B cell (primary cell): ENCODE measurements around the gene AQP6. TPM values are rescaled to one million over a fixed set of nuclear protein-coding genes. Genes with fewer than 3 reads are reported as not detected.

Source experiments
- ATAC-seq: fragments of 200-7000 bp; cut with Tn5 transposase; one replicate; pipeline ENCODE4 v1.10.0; 2021; ENCODE audit warnings: low read depth, mild to moderate bottlenecking, moderate number of reproducible peaks, moderate library complexity
- CTCF ChIA-PET: fragments of 350-600 bp; sonication (Branson Sonifier 250); formaldehyde crosslinking; loops from one replicate; lab custom pipeline; 2021; ENCODE audit warnings: antibody characterized with exemption, inconsistent platforms; lab: Charles Lee
- POLR2A ChIA-PET: fragments of 350-600 bp; sonication (Branson Sonifier 250); formaldehyde crosslinking; loops from one replicate; lab custom pipeline; 2021; ENCODE audit warnings: antibody characterized with exemption; lab: Charles Lee
- DNase-seq: peaks from one replicate; pipeline ENCODE4 v3.0.0; 2013
- H2AFZ ChIP-seq: 2 replicates; pipeline ENCODE4 v1.6.1; 2012; ENCODE audit warnings: mild to moderate bottlenecking, low read depth, low read length; ENCODE audit not compliant: insufficient read depth, poor library complexity, severe bottlenecking
- H3K27ac ChIP-seq, 2 donors: 1 replicate in 1 of 2; 2 replicates in 1 of 2; pipeline ENCODE4 v1.5.1; 2012 to 2013; ENCODE audit warnings: low read length in 2 of 2, mild to moderate bottlenecking in 2 of 2, moderate library complexity in 1 of 2
- H3K27me3 ChIP-seq, 4 experiments: fragments of 200-600 bp in 1 of 4; sonication (generic) in 1 of 4; replicated peaks in 1 of 4; 1 replicate in 2 of 4; 2 replicates in 2 of 4; pipeline versions ENCODE4 v1.6.1 to v1.7.0; 2013 to 2016; ENCODE audit warnings: low read length in 3 of 4, mild to moderate bottlenecking in 2 of 4, mixed read lengths in 1 of 4, moderate library complexity in 1 of 4; ENCODE audit not compliant: insufficient read depth in 4 of 4, control insufficient read depth in 3 of 4; ENCODE audit errors: control extremely low read depth in 1 of 4
- H3K36me3 ChIP-seq, 2 experiments: replicated peaks in 1 of 2; 1 replicate in 1 of 2; 2 replicates in 1 of 2; pipeline versions ENCODE4 v1.6.1 to v1.7.1; 2013; ENCODE audit warnings: low read length in 1 of 2; ENCODE audit not compliant: insufficient read depth in 2 of 2, control insufficient read depth in 1 of 2; ENCODE audit errors: control extremely low read depth in 1 of 2, extremely low read depth in 1 of 2
- H3K4me1 ChIP-seq, 2 donors: fragments of 200-600 bp in 1 of 2; sonication (generic) in 1 of 2; 1 replicate in 1 of 2; 2 replicates in 1 of 2; pipeline versions ENCODE4 v1.5.1 to v1.6.1; 2013 to 2017; ENCODE audit warnings: low read length in 2 of 2; ENCODE audit not compliant: control insufficient read depth in 2 of 2, insufficient read depth in 2 of 2
- H3K4me2 ChIP-seq: replicated peaks from 2 replicates; pipeline ENCODE3; 2012; ENCODE audit warnings: mild to moderate bottlenecking, low read depth, low read length; ENCODE audit not compliant: poor library complexity, severe bottlenecking
- H3K4me3 ChIP-seq, 5 experiments: fragments of 200-600 bp in 1 of 5; sonication (generic) in 1 of 5; 1 replicate in 3 of 5; 2 replicates in 2 of 5; pipeline versions ENCODE4 v1.5.1 to v1.7.0; 2011 to 2016; ENCODE audit warnings: low read length in 4 of 5, mild to moderate bottlenecking in 4 of 5, low read depth in 2 of 5, control low read depth in 1 of 5, moderate library complexity in 1 of 5; ENCODE audit not compliant: insufficient read depth in 1 of 5; ENCODE audit errors: control extremely low read depth in 1 of 5, extremely low read depth in 1 of 5
- H3K79me2 ChIP-seq: fragments of 200-600 bp; sonication (generic); one replicate; pipeline ENCODE4 v1.6.0; 2016; ENCODE audit warnings: low read length; ENCODE audit not compliant: control insufficient read depth, insufficient read depth
- H3K9ac ChIP-seq: fragments of 200-600 bp; sonication (generic); 2 replicates; pipeline ENCODE4 v1.6.1; 2017; ENCODE audit warnings: mild to moderate bottlenecking, low read length, moderate library complexity
- H3K9me3 ChIP-seq, 3 donors: one replicate each; pipeline versions ENCODE4 v1.6.1 to v1.7.1; 2013; ENCODE audit warnings: low read length in 2 of 3; ENCODE audit not compliant: control insufficient read depth in 2 of 3, insufficient read depth in 1 of 3; ENCODE audit errors: control extremely low read depth in 1 of 3
- H4K20me1 ChIP-seq: 2 replicates; pipeline ENCODE4 v1.6.0; 2012; ENCODE audit warnings: mild to moderate bottlenecking, low read length; ENCODE audit not compliant: insufficient read depth, control insufficient read depth, poor library complexity, severe bottlenecking
- H3K27ac Mint-ChIP-seq: one replicate; pipeline ENCODE4 v1.8.0; 2021; ENCODE audit warnings: mixed read lengths
- H3K27me3 Mint-ChIP-seq: one replicate; pipeline ENCODE4 v1.8.0; 2021; ENCODE audit warnings: mixed read lengths
- H3K4me1 Mint-ChIP-seq: one replicate; pipeline ENCODE4 v1.8.0; 2021; ENCODE audit warnings: mixed read lengths
- H3K4me3 Mint-ChIP-seq: one replicate; pipeline ENCODE4 v1.8.0; 2021; ENCODE audit warnings: mixed read lengths
- H3K9me3 Mint-ChIP-seq: one replicate; pipeline ENCODE4 v1.8.0; 2022; ENCODE audit warnings: mixed read lengths; ENCODE audit not compliant: insufficient read depth
- EZH2 ChIP-seq: IDR thresholded peaks from 2 replicates; pipeline ENCODE4 v1.6.1; 2012; ENCODE audit warnings: borderline replicate concordance, low read depth, mild to moderate bottlenecking, moderate library complexity, low read length; ENCODE audit not compliant: insufficient read depth, poor library complexity, severe bottlenecking
- WGBS: methylation state at CpG from one replicate; pipeline ENCODE4 v1.1.5; 2013; ENCODE audit warnings: missing lambda C conversion rate; ENCODE audit not compliant: insufficient coverage; 5-methylcytosine and 5-hydroxymethylcytosine counted together
- intact Hi-C: fragments of 100-400 bp; cut with micrococcal nuclease; formaldehyde crosslinking; loops from one replicate; pipeline ENCODE4 v1.10.0; 2022
- polyA plus RNA-seq: library from polyadenylated mRNA; depleted of rRNA; stranded (reverse); fragments of >200 nt; gene quantifications from 2 replicates; pipeline ENCODE4 v1.2.3, GENCODE V29; 2012
- total RNA-seq, 2 donors: library from RNA; stranded (reverse); fragments of 120-200 nt in 1 of 2; gene quantifications; 1 replicate in 1 of 2; 2 replicates in 1 of 2; pipeline versions ENCODE4 v1.2.3 to v1.2.4, GENCODE V29; 2013 to 2022
- TF ChIP-seq, protein P1 (sequence below): fragments of 200-600 bp; IDR thresholded peaks from one replicate; pipeline ENCODE4 v1.8.0; 2022; ENCODE audit warnings: antibody characterized with exemption, mild to moderate bottlenecking

The AQP6 gene
- total and polyA plus RNA-seq, 2 donors (not counting 1 experiment from before 2014, with no cell fraction given) = not detected

DNA sequence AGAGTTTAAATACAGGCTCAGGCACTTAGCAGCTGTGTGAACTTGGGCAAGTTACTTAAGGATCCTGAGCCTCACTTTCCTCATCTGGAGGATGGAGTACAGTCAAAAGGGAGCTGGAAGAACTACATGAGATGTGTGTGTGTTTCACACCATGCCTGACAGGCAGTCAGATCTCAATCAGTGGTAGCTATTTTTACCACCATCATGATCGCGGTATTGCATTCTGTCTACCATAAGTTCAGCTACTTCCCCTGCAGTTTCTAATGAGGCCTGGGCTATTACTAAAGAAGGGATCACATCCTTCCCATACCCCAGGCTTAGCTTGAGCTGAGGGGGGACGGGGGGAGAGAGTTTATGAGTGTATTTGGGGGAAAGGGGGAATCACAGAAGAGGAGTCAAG lies 7.0 kb downstream of the AQP6 start:
- WGBS = no CpG with 5 or more reads among the region's 3 CpGs
- H3K79me2 ChIP-seq = no peaks in the 10 kb centered on the region
- no peak overlapping the region for H3K27ac ChIP-seq
- Mint-ChIP-seq H3K27ac (no peak overlapping the region), H3K9me3 (no peaks in the 10 kb centered on the region), H3K4me1 (no peaks in the 10 kb centered on the region), H3K27me3 (no peaks in the 10 kb centered on the region), H3K4me3 (no peak overlapping the region)
- H4K20me1 ChIP-seq = no peaks in the 10 kb centered on the region
- H3K4me1 ChIP-seq = no peaks in the 10 kb centered on the region
- DNase-seq (no peak), ATAC-seq (no peak)
- no peak overlapping the region for H2AFZ ChIP-seq
- H3K36me3 ChIP-seq = no peaks in the 10 kb centered on the region
- no peaks in the 10 kb centered on the region for H3K27me3 ChIP-seq
- ChIA-PET POLR2A (interaction anchor here (0.6 kb wide), 1 partner anchor 318 kb away, joined by 6 read pairs; no protein-coding TSS in a partner anchor), CTCF (interaction anchor here (1.3 to 4.2 kb wide), 2 partner anchors 11 to 14 kb away, joined by 4 to 28 read pairs; no protein-coding TSS in a partner anchor)
- no peak overlapping the region for H3K9ac ChIP-seq
- no peak for TF ChIP-seq EZH2
- TF ChIP-seq, protein P1, sequence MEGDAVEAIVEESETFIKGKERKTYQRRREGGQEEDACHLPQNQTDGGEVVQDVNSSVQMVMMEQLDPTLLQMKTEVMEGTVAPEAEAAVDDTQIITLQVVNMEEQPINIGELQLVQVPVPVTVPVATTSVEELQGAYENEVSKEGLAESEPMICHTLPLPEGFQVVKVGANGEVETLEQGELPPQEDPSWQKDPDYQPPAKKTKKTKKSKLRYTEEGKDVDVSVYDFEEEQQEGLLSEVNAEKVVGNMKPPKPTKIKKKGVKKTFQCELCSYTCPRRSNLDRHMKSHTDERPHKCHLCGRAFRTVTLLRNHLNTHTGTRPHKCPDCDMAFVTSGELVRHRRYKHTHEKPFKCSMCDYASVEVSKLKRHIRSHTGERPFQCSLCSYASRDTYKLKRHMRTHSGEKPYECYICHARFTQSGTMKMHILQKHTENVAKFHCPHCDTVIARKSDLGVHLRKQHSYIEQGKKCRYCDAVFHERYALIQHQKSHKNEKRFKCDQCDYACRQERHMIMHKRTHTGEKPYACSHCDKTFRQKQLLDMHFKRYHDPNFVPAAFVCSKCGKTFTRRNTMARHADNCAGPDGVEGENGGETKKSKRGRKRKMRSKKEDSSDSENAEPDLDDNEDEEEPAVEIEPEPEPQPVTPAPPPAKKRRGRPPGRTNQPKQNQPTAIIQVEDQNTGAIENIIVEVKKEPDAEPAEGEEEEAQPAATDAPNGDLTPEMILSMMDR = no peak
- H3K9me3 ChIP-seq = no peaks in the 10 kb centered on the region
- intact Hi-C loops = no loop called here
- no peak overlapping the region for H3K4me2 ChIP-seq
- H3K4me3 ChIP-seq = no peak overlapping the region

DNA sequence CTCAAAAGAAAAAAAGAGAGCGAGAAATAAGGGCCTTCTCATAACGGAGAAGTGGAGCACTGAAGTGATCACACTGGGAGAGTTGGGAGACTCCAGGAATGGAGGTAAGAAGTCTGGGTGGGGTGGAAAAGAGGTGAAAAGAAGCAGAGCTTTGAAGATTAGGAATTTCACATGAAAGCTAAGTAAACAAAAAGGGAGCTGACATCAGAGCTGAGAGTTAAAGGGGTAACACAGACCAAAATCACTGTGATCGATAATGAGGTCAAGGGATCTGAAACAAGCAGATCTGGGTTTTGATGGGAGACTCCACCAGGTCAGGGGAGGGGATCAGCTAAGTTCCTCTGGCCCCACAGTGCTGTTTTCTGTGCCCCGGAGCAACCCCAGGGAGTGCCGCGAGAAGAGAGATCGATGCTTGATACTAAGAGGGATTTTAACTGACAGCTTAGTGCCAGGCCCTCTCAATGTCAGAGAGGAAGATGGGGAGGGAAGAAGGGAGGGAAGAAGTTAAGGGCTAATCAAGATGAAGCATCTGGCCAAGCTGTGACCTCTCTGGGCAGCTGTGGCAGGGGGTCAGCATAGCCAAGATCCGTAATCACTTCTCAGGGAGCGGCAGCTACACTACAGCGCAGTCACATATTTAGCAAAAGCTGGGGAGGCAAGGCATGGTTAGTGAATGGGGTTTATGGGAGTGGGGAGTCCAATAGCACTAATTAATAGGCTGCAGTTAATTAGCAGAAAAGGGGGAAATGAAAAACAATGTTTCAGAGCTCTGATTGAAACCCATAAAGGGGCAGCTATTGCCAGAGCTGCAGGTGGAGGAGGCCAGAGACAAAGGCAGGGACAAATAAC lies 8.0 kb downstream of the AQP6 start:
- no peaks in the 10 kb centered on the region for H3K27me3 Mint-ChIP-seq
- POLR2A ChIA-PET = no interaction called here
- CTCF ChIA-PET = interaction anchor here (0.5 to 4.2 kb wide), 4 partner anchors 10 to 73 kb away, joined by 3 to 28 read pairs (median 4); no protein-coding TSS in a partner anchor
- DNase-seq (no peak), ATAC-seq (no peak)
- intact Hi-C loops = no loop called here
- Histone ChIP-seq H3K4me1 (no peaks in the 10 kb centered on the region), H3K4me2 (no peak overlapping the region), H3K9me3 (no peaks in the 10 kb centered on the region), H3K4me3 (no peak overlapping the region), H3K9ac (no peak overlapping the region), H3K27ac (no peak overlapping the region), H4K20me1 (no peaks in the 10 kb centered on the region), H3K36me3 (no peaks in the 10 kb centered on the region), H3K79me2 (no peaks in the 10 kb centered on the region), H3K27me3 (no peaks in the 10 kb centered on the region), H2AFZ (no peak overlapping the region)
- WGBS = 98% methylated on average over 10 of the region's 10 CpGs
- H3K9me3 Mint-ChIP-seq = no peaks in the 10 kb centered on the region
- no peak overlapping the region for H3K4me3 Mint-ChIP-seq
- H3K27ac Mint-ChIP-seq = no peak overlapping the region
- no peaks in the 10 kb centered on the region for H3K4me1 Mint-ChIP-seq
- no peak for TF ChIP-seq EZH2
- TF ChIP-seq, protein P1 = no peak
